OCI-LY3 (cell line): ENCODE data around the gene WDR93.

ENCODE experiments used
- H2AFZ ChIP-seq: fragments of 200-600, 300-600 bp; shearing (Covaris generic); 2 replicates; pipeline ENCODE4 v1.6.0; 2014; ENCODE audit warnings: antibody characterized with exemption, low read depth, low read length
- H3K27ac ChIP-seq: fragments of 200-600, 300-600 bp; sonication (generic); 2 replicates; pipeline ENCODE4 v1.5.1; 2014; ENCODE audit warnings: mild to moderate bottlenecking, low read length, moderate library complexity, mixed read lengths
- H3K27me3 ChIP-seq: fragments of 200-600, 300-600 bp; sonication (generic); 2 replicates; pipeline ENCODE4 v1.6.1; 2014; ENCODE audit warnings: low read depth, low read length, mixed read lengths
- H3K36me3 ChIP-seq: fragments of 200-600, 300-600 bp; sonication (generic); replicated peaks from 2 replicates; pipeline ENCODE3; 2014; ENCODE audit warnings: low read depth, low read length, mixed read lengths
- H3K4me1 ChIP-seq: fragments of 300-600, 200-600 bp; sonication (generic); 2 replicates; pipeline ENCODE4 v1.6.1; 2014; ENCODE audit warnings: low read length, mixed read lengths
- H3K4me2 ChIP-seq: fragments of 200-600, 300-600 bp; sonication (generic); 2 replicates; pipeline ENCODE4 v1.6.1; 2014; ENCODE audit warnings: low read length, mixed read lengths
- H3K4me3 ChIP-seq: fragments of 300-600, 200-600 bp; sonication (generic); 2 replicates; pipeline ENCODE4 v1.5.1; 2014; ENCODE audit warnings: antibody characterized with exemption, mild to moderate bottlenecking, low read length, moderate library complexity
- H3K79me2 ChIP-seq: fragments of 300-600, 200-600 bp; shearing (Covaris generic); 2 replicates; pipeline ENCODE4 v1.6.1; 2014; ENCODE audit warnings: mild to moderate bottlenecking, low read length, mixed read lengths
- H3K9ac ChIP-seq: fragments of 300-600, 200-600 bp; shearing (Covaris generic); 2 replicates; pipeline ENCODE4 v1.6.0; 2014; ENCODE audit warnings: mild to moderate bottlenecking, low read length, moderate library complexity
- H3K9me3 ChIP-seq: fragments of 200-600, 300-600 bp; shearing (Covaris generic); 2 replicates; pipeline ENCODE4 v1.6.1; 2014; ENCODE audit warnings: low read length, mixed read lengths; ENCODE audit not compliant: insufficient read depth
- H4K20me1 ChIP-seq: fragments of 200-600, 300-600 bp; sonication (generic); 2 replicates; pipeline ENCODE4 v1.6.1; 2016; ENCODE audit warnings: low read length, mixed read lengths; ENCODE audit not compliant: insufficient read depth
- EZH2phosphoT487 ChIP-seq: fragments of 200-600 bp; shearing (Covaris generic); IDR thresholded peaks from 2 replicates; pipeline ENCODE4 v1.6.1; 2018; ENCODE audit warnings: antibody characterized with exemption, mixed run types, low read depth
- TF ChIP-seq, protein P1 (sequence below): fragments of 200-600, 300-600 bp; sonication (generic); IDR thresholded peaks from 2 replicates; pipeline ENCODE4 v1.5.1; 2014; ENCODE audit warnings: antibody characterized with exemption, low read length, low read depth

Gene WDR93

DNA sequence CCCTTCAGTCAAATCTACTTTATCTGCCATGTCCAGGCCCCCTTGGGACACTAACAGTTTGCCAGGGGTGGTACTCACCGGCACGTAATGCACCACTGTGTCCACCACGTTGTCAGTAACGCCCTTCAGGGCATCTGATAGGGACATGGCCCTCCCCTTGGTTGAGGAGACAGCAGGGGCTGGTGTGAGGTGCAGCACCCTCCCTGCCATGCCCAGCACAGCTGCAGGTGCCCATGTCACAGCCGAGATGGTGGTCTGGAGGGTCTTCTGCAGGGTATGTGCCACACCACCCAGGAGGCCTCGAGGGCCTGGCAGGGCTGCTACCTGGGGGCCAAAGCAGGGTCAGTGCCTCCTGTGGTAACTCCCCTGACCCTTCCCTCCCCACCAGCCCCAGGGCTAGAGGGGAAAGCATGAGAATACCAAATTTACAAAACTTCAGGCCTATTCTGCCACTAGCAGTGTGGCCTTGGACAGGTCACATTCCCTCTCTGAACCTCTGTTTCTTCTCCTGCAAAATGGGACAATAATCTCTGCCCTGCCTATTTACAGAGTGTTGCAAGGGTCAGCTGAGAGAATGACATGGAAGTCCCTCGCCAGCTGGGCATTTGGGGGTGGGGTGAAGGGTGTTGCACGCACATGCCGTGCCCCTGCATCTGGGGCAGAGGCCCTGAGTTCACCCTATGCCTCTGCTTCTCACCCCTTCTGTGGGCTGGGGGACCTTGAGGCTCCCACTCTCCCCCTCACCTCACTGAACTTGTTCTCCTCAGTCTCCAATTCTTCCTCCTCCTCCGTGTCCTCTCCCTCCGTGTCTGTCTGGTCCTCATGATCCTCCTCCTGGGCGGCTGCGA, 23.5 kb upstream of the WDR93 start:
- Histone ChIP-seq H3K79me2 (no peaks in the 10 kb centered on the region), H3K27ac (no peak overlapping the region), H3K9me3 (no peaks in the 10 kb centered on the region), H3K4me1 (peaks cover 11% of the 10 kb centered on the region; the same call in 1 of the 2 replicates), H3K4me2 (no peak overlapping the region), H3K4me3 (no peak overlapping the region), H4K20me1 (no peaks in the 10 kb centered on the region), H3K27me3 (peaks cover 9% of the 10 kb centered on the region), H3K36me3 (no peaks in the 10 kb centered on the region), H3K9ac (no peak overlapping the region), H2AFZ (no peak overlapping the region)
- no peak for TF ChIP-seq EZH2phosphoT487
- TF ChIP-seq, protein P1, sequence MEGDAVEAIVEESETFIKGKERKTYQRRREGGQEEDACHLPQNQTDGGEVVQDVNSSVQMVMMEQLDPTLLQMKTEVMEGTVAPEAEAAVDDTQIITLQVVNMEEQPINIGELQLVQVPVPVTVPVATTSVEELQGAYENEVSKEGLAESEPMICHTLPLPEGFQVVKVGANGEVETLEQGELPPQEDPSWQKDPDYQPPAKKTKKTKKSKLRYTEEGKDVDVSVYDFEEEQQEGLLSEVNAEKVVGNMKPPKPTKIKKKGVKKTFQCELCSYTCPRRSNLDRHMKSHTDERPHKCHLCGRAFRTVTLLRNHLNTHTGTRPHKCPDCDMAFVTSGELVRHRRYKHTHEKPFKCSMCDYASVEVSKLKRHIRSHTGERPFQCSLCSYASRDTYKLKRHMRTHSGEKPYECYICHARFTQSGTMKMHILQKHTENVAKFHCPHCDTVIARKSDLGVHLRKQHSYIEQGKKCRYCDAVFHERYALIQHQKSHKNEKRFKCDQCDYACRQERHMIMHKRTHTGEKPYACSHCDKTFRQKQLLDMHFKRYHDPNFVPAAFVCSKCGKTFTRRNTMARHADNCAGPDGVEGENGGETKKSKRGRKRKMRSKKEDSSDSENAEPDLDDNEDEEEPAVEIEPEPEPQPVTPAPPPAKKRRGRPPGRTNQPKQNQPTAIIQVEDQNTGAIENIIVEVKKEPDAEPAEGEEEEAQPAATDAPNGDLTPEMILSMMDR = no peak

DNA sequence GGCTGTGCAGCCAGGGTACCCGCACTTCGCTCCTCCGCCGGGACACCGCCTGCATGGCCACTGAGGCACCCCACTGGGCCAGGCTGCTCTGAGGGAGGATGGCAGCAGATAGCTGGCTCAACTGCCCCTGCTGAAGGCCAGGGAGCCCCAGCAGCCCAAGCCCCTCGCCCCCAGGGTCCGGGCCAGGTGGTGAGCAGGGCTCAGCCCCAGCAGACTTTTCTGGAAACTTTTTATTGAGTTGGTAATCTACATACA, 23.0 kb upstream of the WDR93 start:
- H3K79me2 ChIP-seq = no peaks in the 10 kb centered on the region
- H4K20me1 ChIP-seq = no peaks in the 10 kb centered on the region
- no peaks in the 10 kb centered on the region for H3K36me3 ChIP-seq
- no peak overlapping the region for H3K4me3 ChIP-seq
- H2AFZ ChIP-seq = no peak overlapping the region
- H3K9ac ChIP-seq = no peak overlapping the region
- no peaks in the 10 kb centered on the region for H3K9me3 ChIP-seq
- no peak overlapping the region for H3K27ac ChIP-seq
- H3K27me3 ChIP-seq = peaks cover 9% of the 10 kb centered on the region
- TF ChIP-seq EZH2phosphoT487 = no peak
- TF ChIP-seq, protein P1 = no peak
- H3K4me1 ChIP-seq = peaks cover 11% of the 10 kb centered on the region; the same call in 1 of the 2 replicates
- H3K4me2 ChIP-seq = no peak overlapping the region

DNA sequence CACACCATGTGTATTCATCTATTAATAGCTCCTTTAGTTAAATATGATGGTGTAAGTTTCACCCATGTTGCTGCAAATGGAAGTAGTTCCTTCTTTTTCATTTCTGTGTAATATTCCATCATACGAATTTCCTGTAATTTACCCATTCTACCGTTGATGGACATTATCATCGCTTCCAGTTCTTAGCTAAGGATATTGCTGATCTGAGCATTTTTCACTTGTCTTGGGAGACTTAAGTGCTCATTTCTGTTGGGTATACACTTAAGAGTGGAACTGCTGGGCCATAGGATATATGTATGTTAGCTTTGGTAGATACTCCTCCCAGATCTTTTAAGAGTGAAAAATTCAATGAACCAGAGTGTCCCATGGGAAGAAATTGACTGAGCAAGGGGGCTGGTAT, 22.4 kb upstream of the WDR93 start:
- H2AFZ ChIP-seq = no peak overlapping the region
- no peak overlapping the region for H3K4me2 ChIP-seq
- peaks cover 9% of the 10 kb centered on the region for H3K27me3 ChIP-seq
- H3K9ac ChIP-seq = no peak overlapping the region
- TF ChIP-seq, protein P1 = no peak
- no peaks in the 10 kb centered on the region for H3K79me2 ChIP-seq
- H3K4me1 ChIP-seq = peaks cover 11% of the 10 kb centered on the region; the same call in 1 of the 2 replicates
- no peak overlapping the region for H3K4me3 ChIP-seq
- H4K20me1 ChIP-seq = no peaks in the 10 kb centered on the region
- no peaks in the 10 kb centered on the region for H3K9me3 ChIP-seq
- H3K27ac ChIP-seq = no peak overlapping the region
- H3K36me3 ChIP-seq = no peaks in the 10 kb centered on the region

DNA sequence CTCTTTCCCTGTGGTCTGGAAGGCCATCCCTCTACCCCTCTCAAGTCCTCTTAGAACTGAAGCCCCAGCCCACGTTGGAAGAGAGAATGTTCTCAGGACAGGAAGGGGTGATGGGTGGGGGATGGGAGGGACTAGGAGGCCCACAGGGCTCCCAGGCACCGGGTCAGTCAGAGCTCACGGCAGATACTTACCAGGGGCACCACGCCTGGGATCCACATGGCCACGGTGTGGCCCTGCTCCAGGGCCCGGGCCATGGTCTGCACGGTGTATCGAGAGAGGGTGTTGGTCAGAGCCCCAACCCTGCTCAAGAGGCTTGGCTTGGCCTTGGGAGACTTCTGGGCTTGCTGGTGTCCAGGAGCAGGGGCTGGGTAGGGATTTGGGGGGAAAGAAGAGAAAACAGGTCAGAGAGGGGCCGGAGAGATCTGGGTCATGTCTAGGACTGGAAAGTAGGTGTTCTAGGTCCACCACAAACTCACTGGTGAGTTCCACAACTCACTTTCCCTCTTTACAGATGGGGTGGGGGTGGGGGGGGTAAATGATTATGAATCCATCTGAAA, 21.2 kb upstream of the WDR93 start:
- TF ChIP-seq, protein P1 = no peak
- TF ChIP-seq EZH2phosphoT487 = no peak
- Histone ChIP-seq H4K20me1 (no peaks in the 10 kb centered on the region), H3K9ac (no peak overlapping the region)

More for the DNA sequence above, 21.2 kb upstream of the WDR93 start:
- H3K27me3 ChIP-seq = peaks cover 8% of the 10 kb centered on the region
- H3K27ac ChIP-seq = no peak overlapping the region
- peaks cover 11% of the 10 kb centered on the region; the same call in 1 of the 2 replicates for H3K4me1 ChIP-seq
- H3K79me2 ChIP-seq = no peaks in the 10 kb centered on the region
- no peaks in the 10 kb centered on the region for H3K9me3 ChIP-seq
- no peak overlapping the region for H2AFZ ChIP-seq
- H3K4me2 ChIP-seq = no peak overlapping the region
- H3K36me3 ChIP-seq = no peaks in the 10 kb centered on the region
- no peak overlapping the region for H3K4me3 ChIP-seq
